Heart left ventricle (tissue), 13 donors: ENCODE results near the gene DPPA4.
"Not testable (repeated sequence)": the region's sequence is repeated elsewhere in the genome, so short reads cannot be mapped to it uniquely, and the experiment has no call there.

Source experiments
- CTCF ChIP-seq, 12 donors: fragments of 200-600 bp; sonication (generic) in 4 of 12; IDR thresholded peaks; one replicate each; pipeline versions ENCODE4 v1.5.0 to v1.8.0; 2018 to 2022; ENCODE audit warnings: antibody characterized with exemption in 12 of 12, mild to moderate bottlenecking in 5 of 12
- POLR2A ChIP-seq, 2 donors: fragments of 450-650 bp; IDR thresholded peaks; one replicate each; pipeline ENCODE4 v1.6.1; 2017; ENCODE audit warnings: antibody characterized with exemption in 2 of 2, mild to moderate bottlenecking in 2 of 2, moderate library complexity in 2 of 2
- donor health status: ischemic (EF 13 %, LVEDD 7.1; RV severe dilation, severe dysfunction).
- donor health status: DM: no; HTN: yes; CAD: no.
- donor health status: DM: no; HTN: no; CAD: no.
- donor health status: ischemic (EF 25% LVEDD 6.9; RV normal size, moderate dysfunction).
- donor health status: ischemic (EF 25% LVEDD 5.7; RV mildly dilated, moderate dysfunction).
- donor health status: ischemic (EF 35%, LVEDD 5.7; RV mildly dilated, moderate dysfunction).
- donor health status: nonischemic (EF 11% LVEDD 7.7; RV severe dilation, severe dysfunction).
- donor health status: DM: yes; HTN: yes; CAD: no.
- donor health status: PGD.
- donor health status: ischemic (EF 29% LVEDD 5.4; RV normal size, mild dysfunction).
- donor health status: nonischemic (EF 23%, LVEDD 6.1; RV moderate dilation, normal function).

GRCh38 chr3:109374434-109374833, 37.1 kb upstream of the DPPA4 start:
- TF ChIP-seq CTCF, POLR2A (IDR thresholded peaks at IDR 0.05): not testable (repeated sequence)
